NCI-H2029 (cell line): Measurements from ENCODE around the gene SMIM41.
A peak's percentile ranks its signal among the peaks of the same experiment; 100 is the strongest.

ENCODE experiments used
- DNase-seq: peaks from one replicate; lab custom pipeline; 2025; lab: John Stamatoyannopoulos, UW

Gene SMIM41

GRCh38 chr12:52147367-52147963, 68.0 kb downstream of the SMIM41 start:
- no peak for DNase-seq

DNA sequence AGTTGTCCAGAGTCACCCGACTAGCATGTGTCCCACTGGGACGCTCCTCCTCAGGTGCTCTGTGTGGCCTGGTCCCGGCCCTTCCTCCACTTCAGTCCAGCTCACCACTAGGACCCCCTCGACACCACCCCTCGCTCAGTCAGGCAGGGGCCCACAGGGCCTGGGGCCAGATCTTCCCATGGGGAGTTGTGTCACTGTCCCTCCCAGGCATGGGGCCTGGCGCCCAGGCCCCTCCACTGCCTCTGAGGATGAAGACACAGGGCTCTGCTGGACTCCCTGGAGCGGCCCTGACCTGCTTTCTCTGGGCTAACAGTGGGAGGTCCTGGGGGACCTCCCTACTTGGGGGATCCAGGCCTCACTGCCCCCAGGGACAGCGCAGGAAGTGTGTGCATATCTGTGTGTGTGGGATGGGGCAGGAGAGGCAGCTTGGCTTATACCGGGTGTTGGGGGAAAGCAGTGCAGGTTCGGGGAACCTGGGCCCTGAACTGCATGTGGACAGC, 68.5 kb downstream of the SMIM41 start:
- no peak for DNase-seq

DNA sequence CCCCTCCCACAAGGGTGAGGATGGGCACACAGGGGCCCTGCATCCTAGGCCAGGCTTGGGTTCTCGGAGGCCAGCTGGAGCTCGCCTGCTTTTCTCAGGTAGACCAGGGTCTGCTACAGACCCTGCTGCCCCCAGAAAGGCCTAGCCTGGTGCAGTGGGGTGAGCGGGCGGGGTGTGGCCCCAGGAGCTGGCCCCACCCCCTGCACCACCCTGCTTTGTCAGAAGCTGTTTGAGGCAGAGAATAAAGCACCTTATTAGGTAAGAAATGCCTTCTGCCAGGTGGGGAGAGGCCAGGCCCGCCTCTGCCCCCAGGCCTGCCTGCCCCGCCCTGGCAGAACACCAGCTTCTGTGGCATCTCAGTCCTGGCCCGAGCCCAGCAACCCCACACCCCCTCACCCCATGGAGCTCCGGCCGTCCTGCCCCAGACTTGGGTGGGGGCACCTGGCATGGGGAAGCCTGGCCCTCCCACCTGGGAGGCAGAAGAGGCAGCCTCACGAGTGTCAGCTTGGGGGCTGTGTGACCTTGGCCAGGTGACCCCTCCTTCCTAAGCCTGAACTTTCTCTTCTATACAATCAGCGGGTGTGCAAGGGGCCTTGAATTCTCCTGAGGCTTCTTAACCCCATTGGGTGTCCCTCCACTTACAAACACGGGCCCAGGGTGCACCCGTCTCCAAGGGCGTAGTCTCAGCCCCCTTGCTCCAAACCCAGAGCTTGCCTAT, 69.1 kb downstream of the SMIM41 start:
- no peak for DNase-seq

- DNase-seq: no peak
Measured at GRCh38 chr12:52149182-52149641, 69.7 kb downstream of the SMIM41 start.

DNA sequence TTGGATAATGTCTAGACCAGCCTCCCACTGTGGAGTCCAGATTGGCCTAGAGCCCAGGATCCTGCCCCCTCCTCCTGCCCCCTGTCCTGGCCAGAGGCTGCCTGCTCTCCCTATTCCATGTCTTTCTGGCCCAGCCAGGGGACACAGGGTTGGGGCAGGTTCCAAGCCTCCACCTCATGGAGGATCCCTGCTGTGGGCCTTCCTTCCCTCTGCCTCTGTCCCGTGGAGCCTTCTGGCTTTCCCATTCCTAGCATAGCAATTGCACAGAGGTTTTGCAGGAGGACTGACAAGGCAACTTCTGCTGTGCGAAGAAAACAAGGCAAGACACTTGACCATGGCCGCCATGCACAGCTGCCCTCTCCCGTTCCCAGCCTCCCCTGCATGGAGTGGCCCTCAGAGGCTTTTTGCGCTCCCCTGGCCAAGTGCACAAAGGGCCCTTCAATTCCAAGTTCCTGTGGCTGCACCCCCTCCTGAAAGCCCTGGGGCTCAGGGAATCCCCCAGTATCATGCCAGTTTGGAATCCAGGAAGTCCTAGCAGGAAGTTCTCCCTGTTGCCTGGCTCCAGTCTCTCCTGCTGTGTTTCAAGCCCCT, 70.2 kb downstream of the SMIM41 start:
- no peak for DNase-seq

DNA sequence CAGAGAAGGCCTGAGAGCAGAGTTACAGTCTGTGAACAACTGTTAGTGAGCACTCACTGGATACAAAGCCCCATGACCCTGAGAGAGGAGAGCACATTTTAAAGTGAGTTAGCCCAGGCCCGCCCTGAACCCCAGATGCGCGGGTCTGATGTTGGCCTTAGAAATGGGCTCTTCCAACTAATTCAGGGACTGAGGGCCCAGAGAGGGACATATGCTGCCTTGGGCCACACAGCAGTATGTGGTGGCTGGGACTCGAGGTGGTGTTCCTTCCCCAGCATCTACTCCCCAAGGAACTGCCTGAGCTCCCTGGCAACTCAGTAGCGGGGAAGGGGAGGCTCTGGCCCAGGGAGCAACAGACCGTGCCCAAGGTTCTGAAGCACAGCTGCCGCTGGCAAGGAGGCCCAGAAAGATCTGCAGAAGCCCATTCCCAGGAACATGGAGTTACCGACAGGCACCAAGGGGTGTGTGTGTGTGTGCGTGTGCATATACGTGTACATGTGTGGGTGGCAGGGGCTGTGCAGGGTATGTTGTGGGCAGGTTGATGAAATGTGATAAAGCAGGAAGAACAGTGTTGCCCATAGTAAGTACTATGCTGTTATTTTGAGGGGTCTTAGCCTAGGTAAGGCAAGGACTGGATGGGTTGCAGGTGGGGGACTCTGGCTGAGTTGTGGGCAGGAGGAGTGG, 71.8 kb downstream of the SMIM41 start:
- no peak for DNase-seq

DNA sequence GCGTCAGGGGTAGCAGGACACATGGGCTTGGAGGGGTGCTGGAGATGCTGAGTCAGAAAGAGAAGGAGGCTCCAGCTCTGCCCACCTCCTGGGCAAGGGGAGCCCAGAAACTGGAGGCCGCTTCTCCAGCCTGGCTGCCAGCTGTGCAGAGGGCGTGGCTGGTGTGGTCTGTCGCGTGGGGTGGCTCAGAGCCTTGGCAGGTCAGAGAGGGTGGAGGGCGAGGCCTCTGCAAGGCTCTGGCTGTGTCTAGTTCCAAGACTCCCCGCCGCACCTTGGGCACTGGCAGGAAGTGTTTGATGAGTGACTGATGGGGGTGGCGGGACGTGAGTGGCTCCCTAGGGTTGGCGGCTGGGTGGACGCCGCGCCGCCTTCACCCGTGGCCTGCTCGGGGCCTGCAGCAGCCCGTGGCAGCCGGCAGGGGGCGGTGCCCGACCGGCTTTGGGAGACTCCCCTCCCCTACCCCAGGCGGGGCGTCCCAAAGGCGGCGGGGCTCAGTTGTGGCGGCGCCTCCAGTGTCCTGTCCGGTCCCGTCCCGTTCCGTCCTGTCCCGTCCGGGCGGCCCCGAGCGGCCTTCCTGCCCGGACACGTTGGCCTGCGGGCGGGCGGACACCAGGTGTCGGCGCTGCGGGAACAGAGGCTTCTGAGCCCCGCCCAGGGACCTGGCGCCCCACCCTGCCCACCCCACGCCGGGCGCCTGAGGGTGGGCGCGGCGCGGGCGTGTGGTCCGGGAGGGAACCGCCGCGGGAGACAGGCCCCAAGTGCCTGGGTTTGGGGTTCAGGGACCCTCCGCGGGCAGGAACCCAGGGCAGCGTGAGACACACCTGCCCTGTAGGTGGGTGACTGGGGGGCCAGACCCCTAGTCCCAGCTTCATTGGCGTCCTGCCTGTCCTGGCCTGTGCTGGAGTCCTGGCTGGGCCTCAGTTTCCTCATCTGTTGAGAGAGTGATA, 72.6 kb downstream of the SMIM41 start:
- DNase-seq: no peak

DNA sequence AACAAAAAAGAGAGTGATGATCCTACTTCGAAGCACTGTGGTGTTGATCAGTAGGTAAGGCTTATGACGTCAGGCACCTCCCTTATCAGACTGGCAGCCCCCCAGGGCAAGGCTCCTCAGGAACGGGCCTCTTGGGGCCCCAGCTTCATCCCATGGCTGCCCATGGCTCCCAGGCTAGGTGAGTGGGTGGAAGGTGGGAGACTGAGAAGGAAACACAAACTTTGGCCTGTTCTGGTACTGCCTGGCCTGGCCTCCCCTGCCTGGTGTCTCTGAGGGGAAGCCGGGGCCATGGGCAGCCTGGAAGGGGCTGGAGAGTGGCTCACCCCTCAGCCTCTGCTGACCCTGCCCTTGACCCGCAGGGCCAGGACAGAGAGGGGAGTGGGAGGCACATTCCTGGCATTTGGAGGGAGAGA, 73.4 kb downstream of the SMIM41 start:
- no peak for DNase-seq

GRCh38 chr12:52155048-52155868, 75.8 kb downstream of the SMIM41 start:
- no peak for DNase-seq

DNA sequence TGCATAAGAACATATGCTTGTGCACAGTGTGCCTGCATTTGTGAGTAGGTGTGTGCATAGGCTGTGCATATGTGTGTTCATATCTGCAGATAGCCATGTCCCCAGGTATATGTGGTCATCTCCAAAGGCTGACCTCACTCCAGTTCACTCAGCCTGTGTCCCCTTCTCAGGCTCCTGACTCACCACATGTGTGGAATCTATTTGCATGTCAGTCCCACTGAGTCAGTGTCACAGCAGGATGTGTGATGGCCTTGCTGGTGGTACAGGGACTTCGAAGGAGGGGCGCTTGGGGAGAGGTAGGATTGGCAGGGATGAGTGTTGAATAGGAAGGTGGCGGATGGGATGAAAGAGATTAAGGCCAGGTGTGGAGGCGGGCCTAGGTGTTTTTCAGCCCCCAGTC, 76.8 kb downstream of the SMIM41 start:
- DNase-seq: no peak

- peak; percentile 38 for DNase-seq
Measured at GRCh38 chr12:52156757-52157565, 77.5 kb downstream of the SMIM41 start.

GRCh38 chr12:52157566-52158150, 78.2 kb downstream of the SMIM41 start:
- DNase-seq: no peak
